HCT116 (cell line): ENCODE results near the gene TAF12. TPM values are rescaled to one million over a fixed set of nuclear protein-coding genes. Genes with fewer than 3 reads are reported as not detected.

Experiments used
- ATAC-seq: fragments of 200-7000 bp; cut with Tn5 transposase; 2 replicates; pipeline ENCODE4 v1.9.1; 2020; ENCODE audit warnings: mild to moderate bottlenecking, moderate library complexity
- BruUV-seq: library from RNA; stranded (reverse); fragments of 400-500 nt; replicated peaks from 2 replicates; lab custom pipeline; 2021; lab: Mats Ljungman, UMichigan
- CTCF ChIA-PET: fragments of 300-600 bp; sonication (Branson Sonifier 250); formaldehyde crosslinking; loops from one replicate; lab custom pipeline; 2021; ENCODE audit warnings: antibody characterized with exemption; lab: Charles Lee
- POLR2A ChIA-PET: fragments of 300-600, 350-600 bp; sonication (Branson Sonifier 250); formaldehyde crosslinking; loops from one replicate; lab custom pipeline; 2021; ENCODE audit warnings: antibody characterized with exemption; lab: Charles Lee
- RAD21 ChIA-PET, 2 experiments: fragments of 300-600 bp; sonication (Branson Sonifier 250); formaldehyde crosslinking; loops; one replicate each; lab custom pipeline; 2023; ENCODE audit warnings: low total read pairs in 2 of 2; ENCODE audit not compliant: uncharacterized antibody in 2 of 2, unreplicated experiment in 2 of 2, low non-redundant PET in 1 of 2; lab: Charles Lee
- DNase-seq: peaks from one replicate; pipeline ENCODE4 v3.0.0-alpha.2; 2010; ENCODE audit warnings: low read depth, low spot score
- H2AFZ ChIP-seq: fragments of 200-600 bp; shearing (Covaris generic), sonication (generic); 2 replicates; pipeline ENCODE4 v1.6.1; 2017; ENCODE audit warnings: low read depth, mixed run types, mixed read lengths, antibody characterized with exemption, low read length; ENCODE audit not compliant: poor library complexity, severe bottlenecking
- H3K27ac ChIP-seq: 2 replicates; pipeline ENCODE4 v1.5.1; 2012; ENCODE audit warnings: low read depth, low read length
- H3K27me3 ChIP-seq: fragments of 200-600 bp; sonication (generic); 2 replicates; pipeline ENCODE4 v1.6.1; 2016; ENCODE audit warnings: mixed run types, low read length, mixed read lengths; ENCODE audit not compliant: insufficient read depth
- H3K36me3 ChIP-seq, 2 experiments: fragments of 200-500 bp in 1 of 2; fragments of 200-600 bp in 1 of 2; sonication (Bioruptor generic) in 1 of 2; sonication (generic) in 1 of 2; 2 replicates each; pipeline versions ENCODE4 v1.5.1 to v1.6.1; 2014 to 2016; ENCODE audit warnings: low read length in 2 of 2, inconsistent platforms in 1 of 2, mixed read lengths in 1 of 2, mixed run types in 1 of 2; ENCODE audit not compliant: insufficient read depth in 2 of 2, control insufficient read depth in 1 of 2
- H3K4me1 ChIP-seq, 2 experiments: fragments of 200-600 bp in 1 of 2; sonication (generic) in 1 of 2; 2 replicates each; pipeline versions ENCODE4 v1.5.1 to v1.6.1; 2012 to 2017; ENCODE audit warnings: low read length in 2 of 2, inconsistent platforms in 1 of 2, mild to moderate bottlenecking in 1 of 2, mixed read lengths in 1 of 2, mixed run types in 1 of 2, moderate library complexity in 1 of 2; ENCODE audit not compliant: insufficient read depth in 2 of 2, control insufficient read depth in 1 of 2
- H3K4me2 ChIP-seq: fragments of 200-600 bp; sonication (generic); 2 replicates; pipeline ENCODE4 v1.6.1; 2017; ENCODE audit warnings: mixed run types, low read length, mixed read lengths
- H3K4me3 ChIP-seq, 2 experiments: fragments of 200-600 bp in 1 of 2; sonication (generic) in 1 of 2; replicated peaks in 1 of 2; 2 replicates each; pipeline ENCODE4 v1.5.1; 2011 to 2016; ENCODE audit warnings: low read length in 2 of 2, control low read depth in 1 of 2, low read depth in 1 of 2, mild to moderate bottlenecking in 1 of 2, mixed read lengths in 1 of 2, mixed run types in 1 of 2
- H3K79me2 ChIP-seq: fragments of 200-600 bp; sonication (generic); 2 replicates; pipeline ENCODE4 v1.6.1; 2017; ENCODE audit warnings: mild to moderate bottlenecking, mixed run types, low read length, moderate library complexity, mixed read lengths; ENCODE audit not compliant: insufficient read depth
- H3K9ac ChIP-seq: fragments of 200-600 bp; sonication (generic); 2 replicates; pipeline ENCODE4 v1.6.1; 2016; ENCODE audit warnings: low read length, mixed read lengths
- H3K9me2 ChIP-seq: fragments of 200-600 bp; sonication (generic), shearing (Covaris generic); 2 replicates; pipeline ENCODE4 v1.6.1; 2017; ENCODE audit warnings: mixed run types, mild to moderate bottlenecking, moderate library complexity; ENCODE audit not compliant: insufficient read depth
- H3K9me3 ChIP-seq, 2 experiments: fragments of 200-500 bp in 1 of 2; fragments of 200-600 bp in 1 of 2; sonication (Bioruptor generic) in 1 of 2; sonication (generic) in 1 of 2; 2 replicates each; pipeline ENCODE4 v1.6.1; 2014 to 2017; ENCODE audit warnings: low read length in 2 of 2, mixed read lengths in 2 of 2, inconsistent platforms in 1 of 2, low read depth in 1 of 2, mild to moderate bottlenecking in 1 of 2, mixed run types in 1 of 2, moderate library complexity in 1 of 2; ENCODE audit not compliant: control insufficient read depth in 1 of 2, insufficient read depth in 1 of 2
- H4K20me1 ChIP-seq: fragments of 200-600 bp; sonication (generic), shearing (Covaris generic); 2 replicates; pipeline ENCODE4 v1.6.1; 2017; ENCODE audit warnings: mixed run types, mild to moderate bottlenecking, moderate library complexity; ENCODE audit not compliant: insufficient read depth
- CBX3 ChIP-seq: IDR thresholded peaks from 2 replicates; pipeline ENCODE4 v1.6.1; 2012; ENCODE audit warnings: low read depth
- CEBPB ChIP-seq: IDR thresholded peaks from 2 replicates; pipeline ENCODE4 v1.6.1; 2012; ENCODE audit warnings: low read depth
- ELF1 ChIP-seq: IDR thresholded peaks from 2 replicates; pipeline ENCODE4 v1.6.1; 2012; ENCODE audit warnings: low read depth, borderline replicate concordance
- EZH2phosphoT487 ChIP-seq: fragments of 200-600 bp; IDR thresholded peaks from 2 replicates; pipeline ENCODE4 v1.6.1; 2018; ENCODE audit warnings: antibody characterized with exemption, borderline replicate concordance
- FOSL1 ChIP-seq: IDR thresholded peaks from 2 replicates; pipeline ENCODE4 v1.6.1; 2012; ENCODE audit warnings: low read depth
- JUND ChIP-seq: IDR thresholded peaks from 2 replicates; pipeline ENCODE4 v1.6.1; 2012
- MAX ChIP-seq: IDR thresholded peaks from 2 replicates; pipeline ENCODE4 v1.6.1; 2012
- POLR2A ChIP-seq: IDR thresholded peaks from 2 replicates; pipeline ENCODE4 v1.7.0; 2011; ENCODE audit warnings: borderline replicate concordance; ENCODE audit not compliant: insufficient read depth, insufficient read length; ENCODE audit errors: extremely low read depth
- POLR2AphosphoS5 ChIP-seq: IDR thresholded peaks from 2 replicates; pipeline ENCODE4 v1.6.1; 2011; ENCODE audit warnings: mild to moderate bottlenecking, low read depth, low read length, moderate library complexity
- SIN3A ChIP-seq: IDR thresholded peaks from 2 replicates; pipeline ENCODE4 v1.6.1; 2012; ENCODE audit warnings: low read depth
- SP1 ChIP-seq: IDR thresholded peaks from 2 replicates; pipeline ENCODE4 v1.6.1; 2012; ENCODE audit warnings: low read depth
- YY1 ChIP-seq: IDR thresholded peaks from 2 replicates; pipeline ENCODE4 v1.6.1; 2011; ENCODE audit warnings: low read length, low read depth, moderate library complexity, mild to moderate bottlenecking; ENCODE audit not compliant: insufficient replicate concordance; ENCODE audit errors: extremely low read depth
- ZBTB33 ChIP-seq: IDR thresholded peaks from 2 replicates; pipeline ENCODE4 v1.6.1; 2011; ENCODE audit warnings: mild to moderate bottlenecking, low read length, moderate library complexity; ENCODE audit not compliant: insufficient replicate concordance; ENCODE audit errors: extremely low read depth
- ZFX ChIP-seq: fragments of 450-650 bp; IDR thresholded peaks from 2 replicates; pipeline ENCODE4 v1.6.1; 2017
- ZNF274 ChIP-seq: fragments of 200-500 bp; sonication (Bioruptor generic); IDR thresholded peaks from 2 replicates; pipeline ENCODE4 v1.6.1; 2014; ENCODE audit warnings: mild to moderate bottlenecking, low read depth, low read length, inconsistent platforms
- intact Hi-C: fragments of 100-400 bp; cut with micrococcal nuclease; formaldehyde crosslinking; loops from 2 replicates; pipeline ENCODE4 v1.10.0; 2022
- total RNA-seq: library from RNA; stranded (reverse); gene quantifications from one replicate; pipeline ENCODE4 v1.2.1, GENCODE V29; 2021; ENCODE audit not compliant: unreplicated experiment

The TAF12 gene
- total RNA-seq, 1 experiment from 2014 or later, result 39.0 TPM

- Histone ChIP-seq H3K9me2 (no peaks in the 10 kb centered on the region), H3K27ac (peak overlapping the region; percentile 100), H3K9me3 (no peaks in the 10 kb centered on the region), H3K79me2 (peaks cover 26% of the 10 kb centered on the region), H2AFZ (no peak overlapping the region), H3K36me3 (no peaks in the 10 kb centered on the region), H3K9ac (peak overlapping the region; percentile 95), H3K4me3 (peak overlapping the region; percentile 79 to 91), H3K27me3 (no peaks in the 10 kb centered on the region), H3K4me1 (peaks cover 10 to 16% of the 10 kb centered on the region in 2 experiments), H4K20me1 (no peaks in the 10 kb centered on the region), H3K4me2 (peak overlapping the region; percentile 77)
- intact Hi-C loops, result loop anchor here (2.0 kb wide), 1 partner anchor 20 kb away; the partner anchor contains the start of gene RNU11
- TSS peak; percentile 83 for BruUV-seq
- CTCF ChIA-PET, result interaction anchor here (0.7 to 1.6 kb wide), 3 partner anchors 67 to 208 kb away, joined by 3 to 6 read pairs (median 4); partner anchors contain the start of gene YTHDF2
- ATAC-seq (peak; percentile 86), DNase-seq (peak; percentile 4)
- RAD21 ChIA-PET, result interaction anchor here in 1 of 2 experiments (0.5 kb wide), 1 partner anchor 204 kb away, joined by 7 read pairs; no protein-coding TSS in a partner anchor
- peak; percentile 66; the same call in 1 of the 2 replicates for TF ChIP-seq ZFX
- TF ChIP-seq CBX3, result no peak
- POLR2A ChIA-PET, result interaction anchor here (1.1 to 5.5 kb wide), 4 partner anchors 20 to 88 kb away, joined by 4 to 53 read pairs (median 10); partner anchors contain the start of genes RNU11, TAF12 and YTHDF2
Observed at GRCh38 chr1:28668956-28669723, 26.3 kb upstream of the TAF12 start.

GRCh38 chr1:28668191-28668955, 25.5 kb upstream of the TAF12 start, which contains the start of gene GMEB1:
Gene GMEB1 (plus strand): TSS chr1:28668784. CDS start chr1:28683613, 14,829 bp downstream.
- DNase-seq (peak; percentile 56), ATAC-seq (peak; percentile 83)
- H2AFZ ChIP-seq, result peak within 1 kb of the TSS; percentile 100
- BruUV-seq, result TSS peak; percentile 86
- H3K4me1 ChIP-seq, result peaks cover 10 to 16% of the 10 kb centered on the region in 2 experiments
- H3K27me3 ChIP-seq, result no peaks in the 10 kb centered on the region
- CTCF ChIA-PET, result interaction anchor here (1.1 to 1.6 kb wide), 2 partner anchors 68 to 209 kb away, joined by 3 to 6 read pairs; partner anchors contain the start of gene YTHDF2
- peak within 1 kb of the TSS; percentile 100 for H3K4me2 ChIP-seq
- H3K9me2 ChIP-seq, result no peaks in the 10 kb centered on the region
- no peaks in the 10 kb centered on the region for H4K20me1 ChIP-seq
- H3K27ac ChIP-seq, result peak within 1 kb of the TSS; percentile 100
- no peaks in the 10 kb centered on the region for H3K9me3 ChIP-seq
- intact Hi-C loops, result loop anchor here (2.0 kb wide), 1 partner anchor 20 kb away; the partner anchor contains the start of gene RNU11
- H3K36me3 ChIP-seq, result no peaks in the 10 kb centered on the region
- RAD21 ChIA-PET, result interaction anchor here in 1 of 2 experiments (0.5 kb wide), 1 partner anchor 205 kb away, joined by 7 read pairs; no protein-coding TSS in a partner anchor
- POLR2A ChIA-PET, result interaction anchor here (1.5 to 5.5 kb wide), 3 partner anchors 19 to 68 kb away, joined by 7 to 53 read pairs (median 13); partner anchors contain the start of genes RNU11, TAF12 and YTHDF2
- peaks cover 26% of the 10 kb centered on the region for H3K79me2 ChIP-seq
- H3K9ac ChIP-seq, result peak within 1 kb of the TSS; percentile 95
- H3K4me3 ChIP-seq, result peak within 1 kb of the TSS; percentile 81 to 91
- TF ChIP-seq MAX (peak; percentile 77; the same call in 1 of the 2 replicates), ZNF274 (no peak), SIN3A (no peak; the same call in 1 of the 2 replicates), EZH2phosphoT487 (no peak), FOSL1 (no peak), POLR2A (no peak), ELF1 (no peak; the same call in 1 of the 2 replicates), ZFX (no peak; the same call in 1 of the 2 replicates), CEBPB (no peak), SP1 (peak; percentile 50), YY1 (no peak), CBX3 (no peak), JUND (no peak), POLR2AphosphoS5 (peak; percentile 26), ZBTB33 (peak; percentile 6)
